SK-N-MC (cell line): ENCODE measurements around the gene AQP2.

Experiments
- EZH2 ChIP-seq: fragments of 200-600 bp; sonication (generic); IDR thresholded peaks from one replicate; pipeline ENCODE4 v1.6.1; 2017; ENCODE audit warnings: antibody characterized with exemption
- FOXP2 ChIP-seq: optimal IDR thresholded peaks from 2 replicates; pipeline ENCODE3; 2011; ENCODE audit warnings: mild to moderate bottlenecking, moderate library complexity; ENCODE audit not compliant: insufficient read depth; ENCODE audit errors: extremely low read length, control extremely low read depth
- POLR2AphosphoS5 ChIP-seq: IDR thresholded peaks from 2 replicates; pipeline ENCODE4 v1.6.1; 2012; ENCODE audit warnings: mild to moderate bottlenecking, low read depth, low read length, borderline replicate concordance

DNA sequence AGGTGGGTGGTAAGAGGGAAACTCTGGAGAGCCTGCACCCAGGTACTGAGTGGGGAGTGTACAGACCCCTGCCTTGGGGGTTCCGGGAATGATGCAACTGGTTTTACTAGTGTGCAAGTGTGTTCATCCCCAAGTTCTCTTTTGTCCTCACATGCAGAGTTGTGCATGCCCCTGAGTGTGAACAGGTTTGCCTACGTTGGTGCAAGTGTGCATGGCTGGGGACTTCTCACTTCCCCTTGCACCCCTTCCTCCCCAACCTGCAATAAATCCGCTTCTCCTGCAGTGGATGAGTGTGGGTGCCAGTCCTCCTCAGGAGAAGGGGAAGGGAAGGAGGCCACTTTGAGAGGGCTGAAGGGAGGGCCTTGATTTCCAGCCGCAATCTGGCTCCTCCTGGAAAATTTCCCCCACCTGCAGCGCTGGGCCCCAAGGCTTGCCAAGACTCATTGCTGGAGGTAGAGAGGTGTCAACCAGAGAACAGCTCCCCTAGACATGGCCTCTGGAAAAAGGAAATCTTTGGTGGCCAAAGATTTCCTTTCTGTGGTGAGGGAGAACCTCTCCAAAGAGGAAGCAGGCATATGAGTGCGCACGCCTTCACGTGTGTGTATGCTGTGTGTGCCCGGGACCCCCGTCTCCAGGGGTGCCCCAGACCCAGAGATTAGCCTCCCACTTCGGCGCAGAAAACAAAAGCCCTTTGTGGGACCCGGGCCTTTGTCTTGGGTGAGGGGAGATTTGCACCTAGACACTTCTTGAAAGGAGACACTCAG lies 5.5 kb downstream of the AQP2 start:
- TF ChIP-seq EZH2 (no peak), POLR2AphosphoS5 (no peak), FOXP2 (no peak)
